GM21717 (cell line): ENCODE measurements around the gene HTR7.

Source experiments
- ATAC-seq: cut with Tn5 transposase; IDR thresholded peaks from one replicate; pipeline ENCODE4 v1.9.1; 2021; ENCODE audit warnings: mild to moderate bottlenecking, moderate library complexity; ENCODE audit not compliant: unreplicated experiment

The HTR7 gene

DNA sequence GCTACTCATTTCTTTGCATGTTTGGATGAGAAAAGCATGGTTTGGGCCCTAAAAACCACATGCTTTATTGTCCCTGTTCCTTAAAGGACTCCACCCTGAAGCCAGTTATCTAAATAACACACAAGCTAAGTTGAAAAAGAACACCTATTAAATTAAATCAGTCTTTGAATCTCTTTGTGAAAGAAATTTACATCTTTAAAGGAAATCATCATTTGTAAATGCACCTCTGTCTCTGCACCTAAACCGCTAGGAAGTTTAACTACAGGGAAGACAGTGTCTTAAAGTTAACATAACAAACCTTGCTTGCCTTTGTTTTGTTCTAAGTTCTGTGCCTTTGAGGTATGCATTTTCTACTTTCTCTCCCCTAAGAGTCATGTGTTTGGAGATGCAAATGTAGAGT, 52.6 kb downstream of the HTR7 start:
- ATAC-seq: no peak

DNA sequence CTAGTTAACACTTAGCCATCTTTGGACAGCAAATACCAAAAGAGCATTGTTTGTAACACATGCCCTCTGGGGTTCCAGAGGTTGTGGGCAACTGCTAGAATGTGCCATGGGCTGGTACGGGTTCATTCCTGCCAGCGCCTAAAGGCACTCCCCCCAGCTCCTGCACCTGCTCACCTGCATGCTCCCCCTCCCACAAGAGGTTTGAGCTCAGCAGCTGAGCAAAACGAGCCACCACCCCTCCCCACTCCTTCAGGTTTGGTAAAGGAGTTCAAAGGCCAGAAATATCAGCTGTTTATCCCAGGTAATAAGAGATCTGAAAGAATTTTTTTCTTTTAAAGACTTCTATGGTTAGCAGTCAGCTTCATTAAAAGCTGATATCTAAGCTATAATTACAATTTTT, 53.5 kb downstream of the HTR7 start:
- ATAC-seq: no peak

DNA sequence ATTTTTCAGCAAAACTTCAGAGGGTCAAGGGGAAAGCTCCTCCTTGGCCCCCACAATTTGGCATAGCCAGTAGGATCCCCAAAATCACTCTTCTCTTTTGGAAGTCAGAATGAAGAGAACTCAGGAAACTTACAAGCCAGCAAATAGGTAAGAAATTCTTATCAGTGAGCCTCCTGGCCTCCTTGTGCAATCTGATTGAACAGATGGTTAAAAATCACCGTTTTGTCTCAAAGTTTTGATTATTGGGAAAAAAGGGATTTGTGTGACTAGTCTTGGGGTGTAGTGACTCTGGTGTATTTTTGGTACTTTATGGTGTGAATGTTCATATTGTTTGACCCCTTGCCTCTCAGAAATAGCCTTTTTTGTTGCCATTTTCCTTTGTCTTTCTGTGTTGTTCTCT, 56.2 kb downstream of the HTR7 start:
- no peak for ATAC-seq

DNA sequence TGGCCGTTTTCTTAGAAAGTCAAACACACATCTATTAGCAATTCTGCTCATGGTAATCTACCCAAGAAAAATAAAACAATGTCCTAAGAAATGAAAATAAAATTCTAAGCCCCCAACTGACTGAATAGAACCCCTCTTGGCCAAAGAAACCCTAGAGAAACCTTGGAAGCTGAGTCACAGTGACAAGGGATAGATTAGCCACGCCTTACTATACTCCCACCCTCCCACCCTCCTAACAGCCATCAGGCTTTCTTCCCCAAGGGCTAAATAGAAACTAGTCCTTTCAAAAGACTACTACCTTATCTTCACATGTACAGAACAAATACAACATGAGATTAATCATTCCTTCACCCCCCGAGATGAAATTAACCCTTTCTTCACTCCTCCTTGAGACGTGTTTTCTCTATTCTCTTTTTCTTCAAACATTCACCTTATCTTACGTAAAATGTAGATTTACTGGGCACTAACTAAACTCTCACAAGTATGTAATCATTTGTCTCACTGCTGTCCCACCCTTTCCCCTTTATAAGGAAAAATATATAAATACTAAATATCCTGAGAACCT, 57.5 kb downstream of the HTR7 start:
- ATAC-seq: no peak

DNA sequence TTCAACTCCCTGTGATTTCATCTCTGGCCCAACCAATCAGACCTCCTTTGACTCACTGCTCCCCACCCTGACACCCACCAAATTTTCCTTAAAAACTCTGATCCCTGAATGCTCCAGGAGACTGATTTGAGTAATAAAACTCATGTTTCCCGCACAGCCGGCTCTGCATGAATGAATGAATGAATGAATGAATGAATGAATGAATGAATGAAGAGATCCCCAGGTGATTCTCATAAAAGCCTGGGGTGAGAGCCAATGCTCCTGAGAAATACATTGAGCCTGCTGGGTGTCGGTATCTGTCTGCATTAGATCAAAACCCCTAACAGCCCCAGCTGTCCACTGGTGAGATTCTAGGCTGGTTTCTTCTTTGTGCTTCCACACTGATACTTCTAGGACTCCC, 58.7 kb downstream of the HTR7 start:
- no peak for ATAC-seq

DNA sequence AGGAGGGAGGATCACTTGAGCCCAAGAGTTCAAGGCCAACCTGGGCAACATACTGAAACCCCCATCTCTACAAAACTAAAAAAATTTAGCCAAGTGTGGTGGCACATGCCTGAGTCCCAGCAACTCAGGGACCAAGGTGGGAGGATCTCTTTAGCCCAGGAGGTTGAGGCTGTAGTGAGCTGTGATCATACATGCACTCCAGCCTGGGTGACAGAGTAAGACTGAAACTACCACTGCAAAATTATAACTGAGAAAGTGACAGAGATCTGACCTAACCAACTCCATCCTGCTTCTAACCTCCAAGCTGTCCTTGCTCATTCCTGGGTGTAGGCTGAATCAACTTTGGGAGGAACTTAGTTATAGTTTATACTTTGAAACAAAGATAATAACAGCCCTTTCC, 59.4 kb downstream of the HTR7 start:
- no peak for ATAC-seq

DNA sequence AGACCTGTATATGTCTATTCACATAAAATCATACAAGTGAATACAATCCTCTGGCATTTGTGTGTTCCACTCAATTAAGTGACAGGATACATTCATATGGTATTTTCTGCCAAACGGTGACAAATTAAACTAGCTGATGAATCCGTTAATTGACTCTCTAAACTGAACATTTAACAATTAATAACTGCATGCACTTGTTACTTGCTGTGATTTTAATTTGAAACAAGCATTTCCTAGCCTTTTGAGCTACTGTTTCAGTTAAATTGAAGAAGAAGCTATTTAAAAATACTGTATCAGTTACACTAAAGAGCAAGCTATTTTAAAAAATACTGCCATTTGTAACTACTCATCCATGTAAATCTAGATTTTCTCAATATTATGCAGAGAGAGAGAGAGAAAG, 67.4 kb downstream of the HTR7 start:
- no peak for ATAC-seq

DNA sequence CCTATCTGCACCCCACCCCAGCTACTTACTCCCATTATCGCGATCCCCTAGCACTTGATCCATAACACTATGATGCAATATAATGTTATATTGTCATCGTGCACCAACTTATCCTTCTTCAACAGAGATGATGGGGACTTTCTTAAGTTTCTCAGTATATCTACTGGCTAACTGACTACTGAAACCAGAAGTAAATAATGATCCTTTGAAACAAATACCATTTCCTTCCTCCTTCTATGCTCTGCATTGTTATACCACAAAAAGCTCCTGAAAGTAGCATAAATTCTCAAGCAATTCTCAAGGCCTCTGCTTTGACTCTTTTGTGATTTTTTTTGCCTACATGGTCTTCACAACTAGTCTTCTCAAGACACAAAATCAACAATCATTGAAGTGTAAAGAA, 68.9 kb downstream of the HTR7 start:
- peak; percentile 59 for ATAC-seq

DNA sequence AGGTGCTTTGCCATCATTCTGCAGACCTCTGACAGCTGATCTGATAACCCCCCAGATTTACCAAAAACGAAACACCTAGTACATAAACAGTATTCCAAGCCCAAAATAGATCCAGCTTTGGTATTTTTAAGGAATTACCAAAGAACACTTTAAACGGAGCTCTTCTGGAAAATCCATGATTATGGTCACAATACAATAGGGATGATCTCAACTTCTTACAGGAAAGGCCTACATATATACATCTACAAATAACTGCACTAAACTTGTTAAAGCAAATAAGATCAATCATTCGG, 69.7 kb downstream of the HTR7 start:
- ATAC-seq: no peak

DNA sequence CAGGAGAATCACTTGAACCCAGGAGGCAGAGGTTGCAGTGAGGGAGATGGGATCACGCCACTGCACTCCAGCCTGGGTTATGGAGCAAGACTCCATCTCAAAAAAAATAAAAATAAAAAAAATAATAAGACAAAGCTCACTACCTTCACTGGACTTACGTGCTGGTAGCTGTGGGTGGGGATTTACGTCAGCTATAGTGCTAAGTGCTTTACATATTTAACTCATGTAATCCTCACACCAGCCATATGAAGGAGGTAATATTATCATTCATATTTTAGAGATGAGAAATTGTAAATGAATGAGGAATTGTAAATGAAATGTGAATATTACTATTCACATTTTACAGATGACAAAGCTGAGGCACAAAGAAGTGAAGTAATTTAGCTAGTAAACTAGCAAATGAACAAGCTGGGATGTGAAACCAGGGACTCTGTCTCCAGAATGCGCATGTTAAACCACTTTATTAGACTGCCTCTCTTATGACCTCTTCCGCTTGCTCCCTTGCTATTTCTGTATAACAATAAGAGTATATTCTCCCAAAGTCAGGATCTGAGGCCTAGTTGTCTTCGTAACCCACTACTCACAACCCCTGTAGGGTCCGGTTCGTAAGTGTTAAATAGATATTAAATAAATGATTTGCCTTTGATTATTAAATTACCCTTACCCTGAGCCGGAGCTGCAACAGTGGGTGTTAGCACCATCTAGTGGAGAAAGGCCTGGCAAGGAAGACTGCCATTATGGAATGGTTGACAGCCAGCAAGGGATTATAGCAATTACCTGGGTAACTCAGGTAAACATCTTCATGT, 70.2 kb downstream of the HTR7 start:
- no peak for ATAC-seq

DNA sequence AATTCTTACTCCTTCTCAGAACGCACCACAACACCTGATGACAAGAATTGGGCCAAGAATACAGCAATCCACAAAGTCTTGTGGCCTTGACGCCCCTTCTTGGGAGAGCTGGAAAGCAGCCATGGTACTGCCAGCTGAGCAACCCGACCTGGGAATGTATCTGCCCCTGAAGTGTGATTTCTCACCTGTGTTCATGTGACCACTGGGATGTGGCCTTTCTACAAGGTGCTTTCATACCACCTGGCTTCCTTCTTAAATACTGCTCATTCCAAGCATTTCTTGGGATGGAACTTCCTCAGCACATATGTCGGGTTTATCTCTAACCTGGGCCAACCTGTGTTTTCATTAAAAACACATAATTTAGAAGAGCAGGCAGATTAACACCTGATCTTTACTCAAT, 72.1 kb downstream of the HTR7 start:
- ATAC-seq: no peak

DNA sequence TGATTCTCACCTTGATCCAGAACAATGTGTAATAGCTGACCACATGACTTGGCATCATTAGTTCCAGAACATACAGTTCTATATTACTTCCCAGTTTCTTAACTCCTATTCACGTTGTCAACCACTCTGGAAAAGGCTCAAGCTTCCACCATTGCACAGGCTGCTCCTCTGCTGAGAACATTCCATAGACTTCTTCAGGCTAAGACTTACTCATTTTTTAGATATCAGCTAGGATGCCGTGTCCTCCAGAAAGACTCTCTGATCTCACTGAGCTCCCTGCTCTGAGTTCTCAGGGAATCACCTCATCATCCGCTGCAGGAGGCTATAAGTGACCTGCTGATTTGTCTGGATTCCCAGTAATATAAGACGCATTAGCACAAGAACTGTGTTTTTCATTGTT, 73.1 kb downstream of the HTR7 start:
- ATAC-seq: no peak

DNA sequence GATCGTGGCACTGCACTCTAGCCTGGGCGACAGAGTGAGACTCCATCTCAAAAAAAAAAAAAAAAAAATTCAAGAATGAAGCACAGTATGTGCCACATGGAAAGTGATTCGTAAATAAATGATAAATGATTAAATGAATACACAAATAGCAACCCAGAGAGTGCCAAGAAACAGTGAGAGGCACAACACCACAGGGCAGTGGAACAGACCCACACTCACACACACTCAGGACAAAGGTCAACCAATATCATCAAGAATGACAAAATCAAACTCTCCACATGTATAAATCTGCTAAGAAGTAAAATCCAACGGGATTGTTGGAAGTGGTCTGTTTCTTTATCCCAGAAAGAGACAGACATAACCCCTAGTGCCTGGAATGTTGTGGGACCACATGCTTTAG, 77.4 kb downstream of the HTR7 start:
- no peak for ATAC-seq

DNA sequence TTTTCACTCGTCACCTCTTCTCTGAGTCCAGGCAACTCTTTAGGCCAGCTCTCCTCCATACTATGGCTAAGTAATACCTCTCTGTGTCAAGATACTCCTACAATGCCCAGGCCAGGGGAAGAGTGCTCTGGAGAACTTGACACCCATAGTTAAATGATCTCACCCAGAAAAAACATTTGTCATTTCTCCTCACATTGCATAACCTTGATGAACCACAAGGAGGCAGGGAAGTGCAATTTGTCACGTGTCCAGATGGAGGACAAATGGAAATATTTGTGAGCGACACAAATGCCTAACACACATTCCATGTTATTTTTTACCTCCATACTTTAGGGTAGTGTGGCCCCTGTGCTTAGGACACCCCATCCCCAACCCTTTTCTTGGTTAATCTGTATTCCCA, 78.3 kb downstream of the HTR7 start:
- no peak for ATAC-seq

DNA sequence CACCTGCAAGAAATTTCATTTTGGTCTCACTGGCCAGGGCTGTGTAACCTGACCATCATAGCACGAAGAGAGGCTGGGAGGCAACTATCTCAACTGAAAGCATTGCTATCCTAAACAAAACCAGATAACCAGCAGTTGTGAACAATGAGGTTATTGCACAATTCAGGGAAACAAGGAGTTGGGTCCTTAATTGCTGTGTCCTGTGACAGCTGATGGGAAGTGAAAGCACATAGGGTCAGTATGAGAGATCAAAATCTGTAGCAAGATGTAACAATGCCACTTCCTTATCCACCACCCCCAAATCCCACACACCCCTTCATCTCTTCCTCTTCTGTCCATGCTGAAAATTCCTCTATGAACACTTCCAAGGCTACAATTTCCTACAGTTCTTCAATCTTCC, 80.2 kb downstream of the HTR7 start:
- no peak for ATAC-seq

DNA sequence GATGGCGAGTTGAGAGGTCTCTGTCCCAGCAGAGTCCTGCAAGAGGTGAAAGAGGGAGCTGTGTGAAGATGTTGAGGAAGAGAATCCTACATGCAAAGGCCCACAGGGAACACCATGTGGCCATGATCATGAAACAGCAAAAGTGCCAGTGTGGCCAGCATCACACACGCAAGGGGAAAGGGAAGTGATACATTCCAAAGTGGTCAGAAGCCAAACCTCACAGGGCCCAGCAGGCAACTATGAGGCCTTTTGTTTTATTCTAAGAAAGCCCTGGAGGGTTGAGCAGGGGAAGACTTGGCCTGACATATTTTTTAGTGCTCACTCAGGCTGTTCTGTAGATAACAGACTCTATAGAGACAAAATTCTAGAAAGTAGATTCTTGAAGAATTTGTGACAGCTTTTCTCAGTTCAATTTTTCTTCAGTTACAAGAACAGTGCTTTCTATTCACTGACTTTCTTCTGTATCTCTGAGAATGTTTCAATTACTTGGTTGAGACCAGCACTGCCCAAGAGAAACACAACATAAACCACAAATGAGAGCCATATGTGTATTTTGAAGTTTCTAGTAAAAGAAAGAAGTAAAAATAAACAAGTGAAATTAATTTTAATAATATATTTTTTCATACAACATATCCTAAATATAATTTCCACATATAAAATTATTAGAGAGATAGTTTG, 82.3 kb downstream of the HTR7 start:
- ATAC-seq: no peak

DNA sequence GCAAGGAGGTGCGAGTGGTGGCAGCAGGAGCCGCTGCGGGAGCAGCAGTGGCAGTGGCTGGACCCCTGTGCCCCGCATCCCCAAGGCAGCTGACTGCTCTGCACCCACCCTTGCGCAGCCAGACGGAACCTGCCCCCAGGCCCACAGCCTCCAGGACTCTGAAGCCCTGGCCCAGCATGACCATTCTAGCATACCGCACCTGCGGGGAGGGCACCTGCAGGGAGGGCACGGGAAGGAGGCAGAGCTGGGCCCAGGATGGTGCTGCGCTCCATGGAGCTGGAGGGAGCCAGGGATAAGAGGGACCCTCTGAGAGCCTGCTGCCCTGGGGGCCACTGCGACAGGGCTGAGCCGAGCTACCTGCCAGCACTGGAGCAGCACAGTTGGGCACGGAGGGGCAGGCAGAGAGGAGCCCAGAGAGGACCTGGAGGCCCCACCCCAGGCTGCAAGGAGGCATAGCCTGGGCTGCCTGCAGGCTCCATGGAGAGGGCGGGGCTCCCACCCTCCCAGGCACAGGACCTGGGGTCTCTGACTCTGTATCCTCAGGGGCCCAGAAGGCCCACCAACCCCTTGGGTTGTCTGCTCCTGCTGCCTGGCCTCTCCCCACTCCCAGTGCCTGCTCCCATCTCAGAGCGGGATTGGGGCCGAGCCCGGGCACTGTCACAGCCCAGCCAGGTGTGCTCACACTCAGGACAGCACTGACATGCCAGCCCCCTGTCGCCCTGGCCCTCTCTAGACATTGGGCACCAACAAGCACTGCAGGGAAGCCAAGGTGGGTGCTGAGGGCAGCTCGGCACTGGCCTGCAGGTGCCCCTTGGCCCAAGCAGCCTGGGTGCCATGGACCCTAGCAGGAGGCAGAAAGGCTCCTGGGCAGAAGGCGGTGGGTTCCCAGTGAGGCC, 87.6 kb downstream of the HTR7 start:
- no peak for ATAC-seq

DNA sequence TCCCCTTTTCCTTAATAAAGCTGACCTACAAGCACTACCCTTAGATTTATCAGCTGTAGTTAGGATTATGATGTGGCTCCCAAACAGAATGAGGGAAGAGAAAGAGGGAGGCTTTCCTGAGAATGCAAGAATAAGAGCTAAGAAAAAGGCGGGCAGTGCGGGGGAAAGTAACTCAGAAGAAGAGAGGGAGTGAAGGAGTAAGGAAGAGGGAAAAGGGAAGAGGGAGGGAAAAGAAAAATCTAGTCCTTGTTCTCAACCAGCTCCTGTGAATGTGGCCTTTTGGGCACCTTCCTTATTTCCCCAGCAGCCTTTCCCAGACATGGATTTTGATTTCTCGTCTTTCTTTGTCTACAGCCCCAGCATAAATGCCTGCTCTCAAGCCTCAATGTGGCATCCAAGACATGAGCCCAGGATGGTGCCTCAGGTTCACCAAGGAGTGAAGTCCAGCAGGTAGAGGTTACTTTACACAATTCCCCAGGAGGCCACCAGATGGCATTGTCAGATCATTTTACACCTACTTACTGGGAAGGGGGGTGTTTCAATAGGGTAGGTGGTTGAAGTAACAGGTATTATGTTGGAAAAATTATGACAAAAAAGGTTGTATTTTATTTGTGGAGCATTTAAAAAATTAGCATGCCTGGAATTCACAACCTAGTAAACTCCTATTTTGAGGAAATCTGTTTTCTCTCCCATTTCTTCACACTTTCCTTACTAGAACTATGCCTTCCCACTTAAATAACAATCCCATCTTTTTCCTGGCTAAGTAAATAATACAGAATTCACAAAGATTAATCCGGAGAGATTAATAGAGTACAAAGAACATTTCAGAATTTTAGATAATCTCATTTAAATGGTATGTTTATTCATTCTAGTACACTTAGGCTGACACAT, 106.5 kb downstream of the HTR7 start:
- ATAC-seq: peak; percentile 78

DNA sequence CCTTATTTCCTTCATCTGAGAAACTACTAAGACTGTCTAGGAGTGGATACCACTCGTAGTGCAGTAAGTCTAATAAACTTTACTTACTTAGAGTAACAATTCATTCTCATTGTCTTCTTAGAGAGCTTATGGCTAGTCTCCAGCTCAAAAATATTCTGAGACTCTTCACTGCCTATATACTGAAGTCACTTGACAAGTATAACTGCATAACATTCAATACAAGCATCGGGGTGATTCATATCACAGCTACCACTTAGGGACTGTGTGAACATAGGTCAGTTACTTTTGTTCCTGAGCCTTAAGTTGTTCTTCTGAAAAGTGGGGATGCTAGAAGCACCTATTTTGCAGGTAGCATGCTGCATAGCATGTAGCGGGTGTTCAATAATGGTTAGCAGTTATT, 111.0 kb downstream of the HTR7 start:
- no peak for ATAC-seq

DNA sequence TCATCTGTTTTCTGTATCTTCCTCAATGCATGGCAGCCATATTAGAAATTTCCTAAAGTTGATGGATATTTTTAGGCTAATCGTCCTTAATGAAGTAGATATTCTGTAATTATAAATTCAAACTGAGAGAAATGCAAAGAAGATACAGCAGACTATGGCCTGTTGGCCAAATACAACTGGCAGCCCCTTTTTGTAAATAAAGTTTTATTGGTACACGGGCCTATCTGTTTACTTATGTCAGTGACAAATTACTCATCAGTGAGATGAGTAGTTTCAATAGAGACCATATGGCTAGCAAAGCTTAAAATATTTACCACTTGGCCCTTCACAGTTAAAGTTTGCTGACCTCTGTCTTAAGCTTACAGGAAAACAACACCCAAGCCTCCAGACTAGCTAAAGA, 112.3 kb downstream of the HTR7 start:
- ATAC-seq: no peak

DNA sequence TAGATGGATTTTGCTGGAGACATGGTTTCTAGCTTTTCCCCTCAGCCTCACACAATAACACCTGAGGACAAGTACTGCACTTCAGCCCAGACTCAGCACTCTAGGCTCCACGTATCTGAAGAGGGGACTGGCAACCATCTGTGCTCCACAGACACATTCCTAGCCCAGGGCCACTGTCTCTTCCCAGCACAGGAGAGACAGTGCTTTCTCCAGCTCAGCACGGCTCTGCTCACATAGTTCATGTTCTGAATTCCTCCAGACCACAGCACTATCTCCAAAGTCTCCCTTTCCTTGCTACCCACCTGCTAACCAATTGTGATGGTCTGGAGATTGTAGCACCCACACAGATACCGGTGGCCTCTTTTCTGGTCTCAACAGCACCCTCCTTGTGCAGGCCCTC, 114.5 kb downstream of the HTR7 start:
- no peak for ATAC-seq
